Ascending aorta (tissue), 2 donors: Measurements from ENCODE around the gene TCF4. TPM values are rescaled to one million over a fixed set of nuclear protein-coding genes. Genes with fewer than 3 reads are reported as not detected.
A peak's percentile ranks its signal among the peaks of the same experiment; 100 is the strongest.

Source experiments
- DNase-seq, 2 donors: peaks; one replicate each; pipeline ENCODE4 v3.0.0-alpha.2; 2019; ENCODE audit warnings: low spot score in 2 of 2
- H3K27ac ChIP-seq, 2 donors: fragments of 200-600 bp; sonication (generic); one replicate each; pipeline ENCODE4 v1.5.1; 2016 to 2017; ENCODE audit warnings: mild to moderate bottlenecking in 1 of 2
- H3K27me3 ChIP-seq: fragments of 200-600 bp; sonication (generic); one replicate; pipeline ENCODE4 v1.5.1; 2017
- H3K36me3 ChIP-seq, 2 donors: fragments of 200-600 bp; sonication (generic); one replicate each; pipeline ENCODE4 v1.5.1; 2016
- H3K4me1 ChIP-seq, 2 donors: fragments of 200-600 bp; sonication (generic); one replicate each; pipeline ENCODE4 v1.5.1; 2016 to 2017; ENCODE audit warnings: mild to moderate bottlenecking in 1 of 2
- H3K4me3 ChIP-seq, 2 donors: fragments of 200-600 bp; sonication (generic); one replicate each; pipeline ENCODE4 v1.5.1; 2016 to 2017; ENCODE audit warnings: mild to moderate bottlenecking in 1 of 2
- H3K9me3 ChIP-seq, 2 donors: fragments of 200-600 bp; sonication (generic); one replicate each; pipeline ENCODE4 v1.5.1; 2016
- CTCF ChIP-seq, 3 experiments: fragments of 200-600 bp in 2 of 3; fragments of 450-650 bp in 1 of 3; sonication (generic) in 2 of 3; IDR thresholded peaks; one replicate each; pipeline ENCODE4 v1.5.1; 2016 to 2019; ENCODE audit warnings: antibody characterized with exemption in 3 of 3, mild to moderate bottlenecking in 1 of 3, moderate library complexity in 1 of 3
- intact Hi-C: fragments of 100-400 bp; cut with DNase I; formaldehyde crosslinking; loops from one replicate; pipeline ENCODE4 v1.15.1; 2023
- total RNA-seq: library from RNA; depleted of rRNA; stranded (reverse); fragments of >200 nt; gene quantifications from one replicate; pipeline ENCODE4 v1.1.0, GENCODE V29; 2016

TCF4 gene
- total RNA-seq, 1 donor from 2014 or later: 180 TPM

GRCh38 chr18:55296778-55297177 lies 291.2 kb downstream of the TCF4 start:
- no peaks in the 10 kb centered on the region for H3K9me3 ChIP-seq
- TF ChIP-seq CTCF (IDR thresholded peaks at IDR 0.05): no peak
- H3K4me1 ChIP-seq: peaks cover 0 to 33% of the 10 kb centered on the region in 2 donors
- peak overlapping the region in 1 of 2 donors; percentile 32 for H3K27ac ChIP-seq
- intact Hi-C loops: no loop called here
- H3K27me3 ChIP-seq: no peaks in the 10 kb centered on the region
- no peak overlapping the region for H3K4me3 ChIP-seq
- no peaks in the 10 kb centered on the region for H3K36me3 ChIP-seq
- DNase-seq: no peak

GRCh38 chr18:55296115-55296514 lies 291.9 kb downstream of the TCF4 start:
- intact Hi-C loops: no loop called here
- Histone ChIP-seq H3K9me3 (no peaks in the 10 kb centered on the region), H3K36me3 (no peaks in the 10 kb centered on the region), H3K27me3 (no peaks in the 10 kb centered on the region), H3K4me1 (peaks cover 0 to 32% of the 10 kb centered on the region in 2 donors), H3K4me3 (no peak overlapping the region), H3K27ac (peak overlapping the region in 1 of 2 donors; percentile 32)
- no peak for DNase-seq
- TF ChIP-seq CTCF (IDR thresholded peaks at IDR 0.05): no peak

- no peak for DNase-seq
- no peak overlapping the region for H3K27ac ChIP-seq
- peaks cover 0 to 34% of the 10 kb centered on the region in 2 donors for H3K4me1 ChIP-seq
- H3K27me3 ChIP-seq: no peaks in the 10 kb centered on the region
- no peak overlapping the region for H3K4me3 ChIP-seq
- no peaks in the 10 kb centered on the region for H3K9me3 ChIP-seq
- intact Hi-C loops: no loop called here
- no peaks in the 10 kb centered on the region for H3K36me3 ChIP-seq
- no peak for TF ChIP-seq CTCF (IDR thresholded peaks at IDR 0.05)
These were observed 297.1 kb downstream of the TCF4 start for GRCh38 chr18:55290898-55291297.

GRCh38 chr18:55289775-55290174 lies 298.2 kb downstream of the TCF4 start:
- no peaks in the 10 kb centered on the region for H3K36me3 ChIP-seq
- H3K27ac ChIP-seq: no peak overlapping the region
- H3K4me3 ChIP-seq: no peak overlapping the region
- H3K27me3 ChIP-seq: no peaks in the 10 kb centered on the region
- no peaks in the 10 kb centered on the region for H3K9me3 ChIP-seq
- no peak for TF ChIP-seq CTCF (IDR thresholded peaks at IDR 0.05)
- no peak for DNase-seq
- peaks cover 0 to 38% of the 10 kb centered on the region in 2 donors for H3K4me1 ChIP-seq
- intact Hi-C loops: no loop called here

- TF ChIP-seq CTCF (IDR thresholded peaks at IDR 0.05): no peak
- H3K27me3 ChIP-seq: no peaks in the 10 kb centered on the region
- H3K36me3 ChIP-seq: no peaks in the 10 kb centered on the region
- H3K27ac ChIP-seq: no peak overlapping the region
- DNase-seq: no peak
- H3K4me3 ChIP-seq: no peak overlapping the region
- H3K9me3 ChIP-seq: no peaks in the 10 kb centered on the region
- intact Hi-C loops: no loop called here
- peaks cover 0 to 38% of the 10 kb centered on the region in 2 donors for H3K4me1 ChIP-seq
These were observed 298.9 kb downstream of the TCF4 start for GRCh38 chr18:55289048-55289447.
